GM21786 (cell line): ENCODE results near the gene NRN1L.
"Not testable (repeated sequence)": the region's sequence is repeated elsewhere in the genome, so short reads cannot be mapped to it uniquely, and the experiment has no call there.

Experiments
- ATAC-seq: cut with Tn5 transposase; IDR thresholded peaks from one replicate; pipeline ENCODE4 v1.9.1; 2021; ENCODE audit not compliant: unreplicated experiment

NRN1L gene

GRCh38 chr16:67860589-67861398 is 23.9 kb upstream of the NRN1L start:
- ATAC-seq = no peak

- ATAC-seq = no peak
These were observed 22.8 kb upstream of the NRN1L start for GRCh38 chr16:67861877-67862276.

GRCh38 chr16:67862623-67863583 is 21.8 kb upstream of the NRN1L start:
- no peak for ATAC-seq

- not testable (repeated sequence) for ATAC-seq
These were observed 20.6 kb upstream of the NRN1L start for GRCh38 chr16:67864044-67864443.

GRCh38 chr16:67864594-67864993 is 20.1 kb upstream of the NRN1L start:
- no peak for ATAC-seq

- no peak for ATAC-seq
These were observed 19.4 kb upstream of the NRN1L start for GRCh38 chr16:67865318-67865717.

- no peak for ATAC-seq
These were observed 16.4 kb upstream of the NRN1L start for GRCh38 chr16:67868290-67868689.

GRCh38 chr16:67869653-67870052 is 15.0 kb upstream of the NRN1L start:
- ATAC-seq = no peak

GRCh38 chr16:67871256-67871655 is 13.4 kb upstream of the NRN1L start:
- no peak for ATAC-seq

- no peak for ATAC-seq
These were observed 12.5 kb upstream of the NRN1L start for GRCh38 chr16:67872131-67872630.

- ATAC-seq = peak; percentile 76
These were observed 11.9 kb upstream of the NRN1L start, which contains the start of gene EDC4 for GRCh38 chr16:67872631-67873434. Gene EDC4, plus strand, starts transcription at chr16:67873052. Its CDS starts 210 bp downstream, at chr16:67873262.

GRCh38 chr16:67873435-67874370 is 11.0 kb upstream of the NRN1L start:
- ATAC-seq = no peak

- no peak for ATAC-seq
These were observed 10.3 kb upstream of the NRN1L start for GRCh38 chr16:67874372-67874771.

- ATAC-seq = no peak
These were observed 7.6 kb upstream of the NRN1L start for GRCh38 chr16:67877064-67877463.

GRCh38 chr16:67878232-67878631 is 6.5 kb upstream of the NRN1L start:
- no peak for ATAC-seq

- ATAC-seq = no peak
These were observed 5.8 kb upstream of the NRN1L start for GRCh38 chr16:67878846-67879245.

GRCh38 chr16:67879462-67879861 is 5.2 kb upstream of the NRN1L start:
- ATAC-seq = no peak

GRCh38 chr16:67879936-67880335 is 4.7 kb upstream of the NRN1L start:
- ATAC-seq = no peak

- ATAC-seq = no peak
These were observed 4.1 kb upstream of the NRN1L start for GRCh38 chr16:67880584-67880983.
